SU-DHL-6 (cell line): ENCODE measurements around the gene GPR176.

ENCODE experiments used
- H2AFZ ChIP-seq: fragments of 200-600 bp; sonication (generic); 2 replicates; pipeline ENCODE4 v1.6.1; 2014; ENCODE audit warnings: low read depth, mild to moderate bottlenecking, moderate library complexity, mixed read lengths, antibody characterized with exemption, low read length; ENCODE audit not compliant: severe bottlenecking
- H3F3A ChIP-seq: fragments of 200-600 bp; shearing (Covaris generic); 2 replicates; pipeline ENCODE4 v1.6.0; 2016; ENCODE audit warnings: antibody characterized with exemption, mild to moderate bottlenecking; ENCODE audit not compliant: insufficient read depth
- H3K27ac ChIP-seq: fragments of 200-600 bp; sonication (generic); 2 replicates; pipeline ENCODE4 v1.5.1; 2016; ENCODE audit warnings: low read depth, mild to moderate bottlenecking, low read length, moderate library complexity, mixed read lengths
- H3K27me3 ChIP-seq: fragments of 200-600 bp; sonication (generic), shearing (Covaris generic); 2 replicates; pipeline ENCODE4 v1.6.0; 2014; ENCODE audit warnings: mild to moderate bottlenecking, low read length
- H3K36me3 ChIP-seq: fragments of 200-600 bp; sonication (generic); 2 replicates; pipeline ENCODE4 v1.6.1; 2014; ENCODE audit warnings: mild to moderate bottlenecking, low read length, mixed read lengths
- H3K4me2 ChIP-seq: fragments of 300-600, 200-600 bp; shearing (Covaris generic), sonication (generic); 2 replicates; pipeline ENCODE4 v1.6.0; 2014; ENCODE audit warnings: low read length, low read depth, mild to moderate bottlenecking; ENCODE audit not compliant: poor library complexity, severe bottlenecking
- H3K4me3 ChIP-seq: fragments of 200-600 bp; sonication (generic); 2 replicates; pipeline ENCODE4 v1.5.1; 2014; ENCODE audit warnings: antibody characterized with exemption, low read length, mild to moderate bottlenecking, mixed read lengths; ENCODE audit not compliant: insufficient read depth, poor library complexity, severe bottlenecking
- H3K79me2 ChIP-seq: fragments of 200-600 bp; sonication (generic); 2 replicates; pipeline ENCODE4 v1.6.1; 2014; ENCODE audit warnings: mild to moderate bottlenecking, low read length, moderate library complexity; ENCODE audit not compliant: insufficient read depth
- H3K9ac ChIP-seq: fragments of 200-600 bp; sonication (generic); 2 replicates; pipeline ENCODE4 v1.7.0; 2014; ENCODE audit warnings: mild to moderate bottlenecking, low read length
- H3K9me2 ChIP-seq: fragments of 200-600 bp; sonication (generic); replicated peaks from 2 replicates; pipeline ENCODE4 v1.6.1; 2014; ENCODE audit warnings: low read length; ENCODE audit not compliant: insufficient read depth
- H3K9me3 ChIP-seq: fragments of 200-600 bp; sonication (generic); 2 replicates; pipeline ENCODE4 v1.6.1; 2014; ENCODE audit warnings: low read length, mixed read lengths; ENCODE audit not compliant: insufficient read depth
- H4K20me1 ChIP-seq: fragments of 200-600 bp; sonication (generic); 2 replicates; pipeline ENCODE4 v1.6.1; 2014; ENCODE audit warnings: low read depth, mild to moderate bottlenecking, antibody characterized with exemption, low read length, moderate library complexity, mixed read lengths
- EZH2phosphoT487 ChIP-seq: fragments of 200-600 bp; sonication (generic), shearing (Covaris generic); conservative IDR thresholded peaks from 2 replicates; pipeline ENCODE4 v1.6.1; 2018; ENCODE audit warnings: mild to moderate bottlenecking, antibody characterized with exemption, low read length, moderate library complexity, mixed read lengths
- TF ChIP-seq, protein P1 (sequence below): fragments of 200-600 bp; sonication (generic); IDR thresholded peaks from one replicate; pipeline ENCODE4 v1.5.1; 2017; ENCODE audit warnings: antibody characterized with exemption, mild to moderate bottlenecking, low read length, moderate library complexity; ENCODE audit not compliant: insufficient read depth, poor library complexity, severe bottlenecking

The GPR176 gene

DNA sequence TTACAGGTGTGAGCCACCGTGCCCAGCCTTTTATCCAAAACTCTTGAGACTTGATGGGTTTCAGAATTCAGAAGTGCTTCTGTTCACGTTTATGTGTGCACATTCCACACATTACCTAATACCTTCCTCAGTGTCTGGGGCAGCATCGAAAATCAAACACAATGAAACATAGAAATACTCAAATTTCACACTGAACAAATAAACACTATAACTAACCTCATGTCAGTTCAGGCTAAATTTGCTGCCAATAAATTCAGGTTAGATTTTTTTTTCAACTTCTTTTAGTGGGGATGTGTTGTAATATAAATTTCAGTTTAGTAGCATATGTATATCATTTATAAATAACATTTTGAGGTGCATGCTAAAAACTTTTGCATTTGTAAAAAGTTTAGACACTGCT is 16.6 kb upstream of the GPR176 start:
- Histone ChIP-seq H3K4me3 (no peak overlapping the region), H3K27ac (no peak overlapping the region), H3K79me2 (no peaks in the 10 kb centered on the region), H2AFZ (no peak overlapping the region), H3K27me3 (no peaks in the 10 kb centered on the region), H3K9ac (no peak overlapping the region), H3K9me3 (no peaks in the 10 kb centered on the region), H4K20me1 (no peaks in the 10 kb centered on the region), H3K4me2 (no peak overlapping the region), H3K9me2 (no peaks in the 10 kb centered on the region), H3F3A (no peaks in the 10 kb centered on the region), H3K36me3 (no peaks in the 10 kb centered on the region)
- TF ChIP-seq, protein P1, sequence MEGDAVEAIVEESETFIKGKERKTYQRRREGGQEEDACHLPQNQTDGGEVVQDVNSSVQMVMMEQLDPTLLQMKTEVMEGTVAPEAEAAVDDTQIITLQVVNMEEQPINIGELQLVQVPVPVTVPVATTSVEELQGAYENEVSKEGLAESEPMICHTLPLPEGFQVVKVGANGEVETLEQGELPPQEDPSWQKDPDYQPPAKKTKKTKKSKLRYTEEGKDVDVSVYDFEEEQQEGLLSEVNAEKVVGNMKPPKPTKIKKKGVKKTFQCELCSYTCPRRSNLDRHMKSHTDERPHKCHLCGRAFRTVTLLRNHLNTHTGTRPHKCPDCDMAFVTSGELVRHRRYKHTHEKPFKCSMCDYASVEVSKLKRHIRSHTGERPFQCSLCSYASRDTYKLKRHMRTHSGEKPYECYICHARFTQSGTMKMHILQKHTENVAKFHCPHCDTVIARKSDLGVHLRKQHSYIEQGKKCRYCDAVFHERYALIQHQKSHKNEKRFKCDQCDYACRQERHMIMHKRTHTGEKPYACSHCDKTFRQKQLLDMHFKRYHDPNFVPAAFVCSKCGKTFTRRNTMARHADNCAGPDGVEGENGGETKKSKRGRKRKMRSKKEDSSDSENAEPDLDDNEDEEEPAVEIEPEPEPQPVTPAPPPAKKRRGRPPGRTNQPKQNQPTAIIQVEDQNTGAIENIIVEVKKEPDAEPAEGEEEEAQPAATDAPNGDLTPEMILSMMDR: no peak
- no peak for TF ChIP-seq EZH2phosphoT487

DNA sequence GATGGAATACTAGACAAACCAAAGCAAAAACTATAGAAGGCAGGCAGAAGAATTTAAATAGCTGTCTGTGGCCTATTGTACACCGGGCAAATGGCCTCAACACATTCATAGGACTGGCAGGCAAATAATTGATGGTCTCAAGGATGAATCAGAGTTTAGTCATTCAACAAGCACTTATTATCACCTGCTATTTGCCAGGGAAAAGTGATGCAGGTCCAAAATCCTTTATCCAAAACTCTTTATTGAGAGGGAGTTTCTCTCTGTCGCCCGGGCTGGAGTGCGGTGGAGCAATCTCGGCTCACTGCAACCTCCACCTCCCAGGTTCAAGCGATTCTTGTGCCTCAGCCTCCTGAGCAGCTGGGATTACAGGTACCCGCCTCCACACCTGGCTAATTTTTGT is 16.1 kb upstream of the GPR176 start:
- H3K4me2 ChIP-seq: no peak overlapping the region
- TF ChIP-seq, protein P1: no peak
- TF ChIP-seq EZH2phosphoT487: no peak
- no peaks in the 10 kb centered on the region for H3K9me3 ChIP-seq
- no peaks in the 10 kb centered on the region for H3K27me3 ChIP-seq
- no peaks in the 10 kb centered on the region for H4K20me1 ChIP-seq
- no peak overlapping the region for H3K4me3 ChIP-seq
- no peaks in the 10 kb centered on the region for H3F3A ChIP-seq
- H3K36me3 ChIP-seq: no peaks in the 10 kb centered on the region
- no peaks in the 10 kb centered on the region for H3K9me2 ChIP-seq
- H2AFZ ChIP-seq: no peak overlapping the region
- H3K27ac ChIP-seq: no peak overlapping the region
- no peak overlapping the region for H3K9ac ChIP-seq
- no peaks in the 10 kb centered on the region for H3K79me2 ChIP-seq

DNA sequence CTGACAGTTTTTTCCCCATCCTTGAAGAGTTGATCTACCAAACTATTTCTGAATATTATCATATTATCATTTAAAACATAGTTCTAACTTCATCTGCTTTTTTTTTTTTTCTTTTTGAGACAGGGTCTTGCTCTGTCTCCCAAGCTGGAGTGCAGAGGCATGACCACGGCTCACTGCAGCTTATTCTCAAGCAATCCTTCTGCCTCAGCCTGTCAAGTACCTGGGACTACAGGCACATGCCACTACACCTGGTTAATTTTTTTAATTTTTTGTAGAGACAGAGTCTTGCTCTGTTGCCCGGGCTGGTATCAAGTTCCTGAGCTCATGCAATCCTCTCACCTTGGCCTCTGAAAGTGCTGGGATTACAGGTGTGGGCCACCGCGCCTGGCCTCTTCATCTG is 15.2 kb upstream of the GPR176 start:
- no peaks in the 10 kb centered on the region for H3F3A ChIP-seq
- no peaks in the 10 kb centered on the region for H3K9me2 ChIP-seq
- no peaks in the 10 kb centered on the region for H4K20me1 ChIP-seq
- no peaks in the 10 kb centered on the region for H3K9me3 ChIP-seq
- H3K4me2 ChIP-seq: no peak overlapping the region
- TF ChIP-seq, protein P1: no peak
- no peaks in the 10 kb centered on the region for H3K27me3 ChIP-seq
- H3K79me2 ChIP-seq: no peaks in the 10 kb centered on the region
- H2AFZ ChIP-seq: no peak overlapping the region
- no peak overlapping the region for H3K27ac ChIP-seq
- no peaks in the 10 kb centered on the region for H3K36me3 ChIP-seq
- H3K4me3 ChIP-seq: no peak overlapping the region
- no peak overlapping the region for H3K9ac ChIP-seq
